ENCODE measurements around the gene COMMD4. TPM values are rescaled to one million over a fixed set of nuclear protein-coding genes. Genes with fewer than 3 reads are reported as not detected.
"Not testable (repeated sequence)": the region's sequence is repeated elsewhere in the genome, so short reads cannot be mapped to it uniquely, and the experiment has no call there.

COMMD4 gene
- total RNA-seq: 30.3 TPM
- polyA plus RNA-seq: 10 to 100 TPM; 44.7 to 68.1 (median 56.6) TPM

DNA sequence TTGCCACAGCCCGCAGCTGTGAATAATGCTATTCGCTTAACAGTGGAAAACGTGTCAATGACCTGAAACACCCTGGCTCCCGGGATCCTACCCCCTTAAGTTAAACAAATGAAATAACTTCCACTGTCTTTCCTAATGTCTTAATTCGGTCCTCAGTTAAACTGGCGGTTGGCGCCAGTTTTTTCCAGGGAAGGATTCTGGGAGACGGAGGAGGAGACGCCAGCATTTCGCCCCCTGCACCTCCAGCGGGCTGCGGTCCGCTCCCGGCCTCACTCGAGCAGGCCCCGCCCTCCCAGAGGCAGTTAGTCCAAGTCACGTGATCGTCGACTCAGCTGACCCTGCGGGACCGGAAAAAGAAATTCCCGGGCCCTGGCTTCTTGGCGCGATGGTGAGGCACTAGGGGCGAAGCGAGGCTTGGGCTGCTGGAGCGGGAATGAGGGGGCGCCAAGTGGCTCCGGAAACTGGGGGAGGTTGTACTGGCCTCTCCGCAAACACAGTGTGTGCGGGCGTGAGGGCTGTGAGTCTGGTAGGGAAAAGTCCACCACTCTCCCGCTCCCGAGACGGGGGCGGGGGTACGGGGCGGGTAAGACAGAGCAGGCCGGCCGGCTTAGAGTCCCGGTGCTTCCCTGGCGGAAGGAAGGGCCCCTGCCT lies at the start of gene COMMD4:
Gene COMMD4 (plus strand): TSS at position 359 of the 651 bp plus-strand sequence. CDS start 27 bp downstream, at position 386.
- H3K27ac Mint-ChIP-seq: peak within 1 kb of the TSS; percentile 92 to 99 (median 92)

DNA sequence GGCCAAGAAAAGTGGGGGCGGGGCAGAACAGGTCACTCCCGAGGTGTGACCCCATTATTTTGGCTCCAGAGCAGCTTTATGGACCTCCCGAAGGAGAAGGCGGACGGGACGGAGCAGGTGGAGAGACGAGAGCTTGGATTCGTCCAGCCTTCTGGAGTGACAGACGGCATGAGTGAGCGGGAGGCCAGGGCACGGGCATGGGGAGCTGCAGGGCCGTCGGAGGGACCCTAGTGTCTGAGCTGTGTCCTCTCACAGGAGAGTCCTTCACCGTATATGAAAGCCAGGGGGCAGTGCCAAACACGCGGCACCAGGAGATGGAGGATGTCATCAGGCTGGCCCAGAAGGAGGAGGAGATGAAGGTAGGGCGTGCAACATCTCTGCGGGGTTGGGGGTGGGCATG lies 42.2 kb upstream of the COMMD4 start:
- not testable (repeated sequence) for H3K36me3 ChIP-seq (ENCODE audit: control insufficient read depth, insufficient read depth, low read length); H3K27me3 Mint-ChIP-seq; H3K9me3 ChIP-seq (ENCODE audit: control insufficient read depth in 2 of 2, low read length in 2 of 2); ATAC-seq (ENCODE audit: low read depth in 2 of 2); H3K4me1 Mint-ChIP-seq; H3K27ac ChIP-seq (ENCODE audit: insufficient read depth, low read length, poor library complexity, severe bottlenecking); H3K4me3 ChIP-seq (ENCODE audit: low read depth, low read length); H3K4me3 Mint-ChIP-seq; H3K27ac Mint-ChIP-seq; DNase-seq; H3K9me3 Mint-ChIP-seq; H3K36me3 Mint-ChIP-seq; H3K27me3 ChIP-seq (ENCODE audit: control insufficient read depth, insufficient read depth, low read length); H3K4me1 ChIP-seq (ENCODE audit: control insufficient read depth, insufficient read depth, low read length, poor library complexity, severe bottlenecking)

More for the DNA sequence above, at the start of gene COMMD4:
- H3K4me1 ChIP-seq (ENCODE audit: control insufficient read depth, insufficient read depth, low read length, poor library complexity, severe bottlenecking): peaks cover 17% of the 10 kb centered on the region
- H3K4me3 ChIP-seq (ENCODE audit: low read depth, low read length): peak within 1 kb of the TSS; percentile 74
- H3K27me3 ChIP-seq (ENCODE audit: control insufficient read depth, insufficient read depth, low read length): no peaks in the 10 kb centered on the region
- peak within 1 kb of the TSS; percentile 23 for H3K27ac ChIP-seq (ENCODE audit: insufficient read depth, low read length, poor library complexity, severe bottlenecking)
- peaks cover 5 to 33% (median 20%) of the 10 kb centered on the region in 4 donors for H3K4me1 Mint-ChIP-seq
- no peaks in the 10 kb centered on the region for H3K9me3 ChIP-seq (ENCODE audit: control insufficient read depth in 2 of 2, low read length in 2 of 2)
- peaks cover 0 to 2% (median 0%) of the 10 kb centered on the region in 7 donors for H3K9me3 Mint-ChIP-seq
- H3K4me3 Mint-ChIP-seq: peak within 1 kb of the TSS; percentile 87 to 97 (median 92)
- H3K27me3 Mint-ChIP-seq: no peaks in the 10 kb centered on the region
- H3K36me3 ChIP-seq (ENCODE audit: control insufficient read depth, insufficient read depth, low read length): peaks cover 3% of the 10 kb centered on the region
- ATAC-seq (ENCODE audit: low read depth in 2 of 2): peak; percentile 58 to 67
- H3K36me3 Mint-ChIP-seq: peaks cover 5% of the 10 kb centered on the region
- DNase-seq: peak; percentile 42 to 85 (median 59)

DNA sequence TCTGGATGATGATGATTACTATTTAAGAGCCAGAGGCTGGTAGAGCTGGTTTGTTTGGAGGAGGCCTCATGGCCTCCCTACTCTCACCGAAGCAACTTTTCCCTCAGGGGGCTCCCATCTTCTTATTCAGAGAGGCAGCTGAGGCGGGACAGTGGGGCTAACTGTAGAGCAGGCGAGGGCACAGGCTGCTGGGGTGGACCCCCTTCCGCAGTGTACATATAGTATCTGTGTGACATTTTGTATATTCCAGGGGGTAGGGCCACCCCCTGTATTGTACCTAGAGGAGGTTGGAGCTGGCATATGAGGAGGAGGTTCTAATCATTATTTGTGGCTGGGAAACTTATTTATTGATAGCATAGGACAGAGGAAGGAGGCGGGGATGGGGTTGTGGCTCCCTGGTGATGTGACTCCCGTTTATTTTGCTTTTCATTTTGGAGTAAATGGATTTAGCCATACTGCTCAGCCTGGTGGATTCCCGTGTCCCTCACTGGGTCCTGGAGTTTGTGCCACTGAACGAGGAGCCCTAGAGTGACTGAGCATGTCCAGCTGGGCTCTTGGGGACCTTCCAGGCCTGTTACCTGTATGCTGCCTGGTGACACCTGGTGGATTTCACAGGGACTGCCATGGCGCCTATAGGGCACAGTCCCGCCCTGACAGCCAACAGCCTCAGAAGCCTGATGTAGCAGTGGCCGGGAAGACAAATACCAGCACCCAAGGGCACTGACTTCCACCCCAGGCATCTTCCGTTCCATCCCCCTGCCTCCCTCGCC lies 37.1 kb upstream of the COMMD4 start:
- not testable (repeated sequence) for H3K36me3 Mint-ChIP-seq; H3K4me3 Mint-ChIP-seq; H3K27ac ChIP-seq (ENCODE audit: insufficient read depth, low read length, poor library complexity, severe bottlenecking); H3K9me3 ChIP-seq (ENCODE audit: control insufficient read depth in 2 of 2, low read length in 2 of 2); H3K4me1 Mint-ChIP-seq; H3K27me3 Mint-ChIP-seq; H3K4me3 ChIP-seq (ENCODE audit: low read depth, low read length); H3K27me3 ChIP-seq (ENCODE audit: control insufficient read depth, insufficient read depth, low read length); H3K27ac Mint-ChIP-seq; H3K9me3 Mint-ChIP-seq; H3K4me1 ChIP-seq (ENCODE audit: control insufficient read depth, insufficient read depth, low read length, poor library complexity, severe bottlenecking); H3K36me3 ChIP-seq (ENCODE audit: control insufficient read depth, insufficient read depth, low read length)
- DNase-seq: peak in 1 of 3 donors; percentile 9
- peak; percentile 93 to 95 for ATAC-seq (ENCODE audit: low read depth in 2 of 2)

GRCh38 chr15:75299311-75299688 lies 36.6 kb upstream of the COMMD4 start:
- not testable (repeated sequence) for H3K27ac Mint-ChIP-seq; H3K27me3 ChIP-seq (ENCODE audit: control insufficient read depth, insufficient read depth, low read length); H3K4me3 Mint-ChIP-seq; H3K36me3 Mint-ChIP-seq; H3K27me3 Mint-ChIP-seq; H3K9me3 Mint-ChIP-seq; H3K36me3 ChIP-seq (ENCODE audit: control insufficient read depth, insufficient read depth, low read length); H3K9me3 ChIP-seq (ENCODE audit: control insufficient read depth in 2 of 2, low read length in 2 of 2); H3K4me3 ChIP-seq (ENCODE audit: low read depth, low read length); H3K4me1 Mint-ChIP-seq; H3K27ac ChIP-seq (ENCODE audit: insufficient read depth, low read length, poor library complexity, severe bottlenecking); H3K4me1 ChIP-seq (ENCODE audit: control insufficient read depth, insufficient read depth, low read length, poor library complexity, severe bottlenecking)
- DNase-seq (peak in 2 of 3 donors; percentile 34 to 61), ATAC-seq (ENCODE audit: low read depth in 2 of 2) (peak; percentile 81 to 84)

DNA sequence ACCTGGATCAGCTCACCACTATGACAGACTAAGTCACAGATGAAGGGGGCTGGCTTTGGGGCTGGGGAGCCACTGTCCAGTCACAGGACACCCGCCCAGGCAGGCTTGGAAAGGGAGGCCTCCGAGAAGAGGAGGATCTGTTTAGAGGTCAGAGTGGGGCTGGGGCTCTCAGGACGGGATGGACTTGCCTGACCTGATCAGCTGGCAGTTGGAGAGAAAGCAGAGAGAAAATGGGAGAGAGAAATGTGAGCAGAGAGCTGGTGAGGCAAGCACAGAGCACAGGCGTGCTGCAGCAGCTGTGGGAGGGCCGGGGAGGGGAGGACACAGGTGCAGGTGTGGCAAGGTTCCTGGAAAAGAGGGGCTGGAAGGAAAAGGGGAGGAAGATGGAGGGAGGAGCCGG lies 35.8 kb upstream of the COMMD4 start:
- not testable (repeated sequence) for H3K27ac Mint-ChIP-seq; H3K36me3 Mint-ChIP-seq; H3K4me1 Mint-ChIP-seq; H3K36me3 ChIP-seq (ENCODE audit: control insufficient read depth, insufficient read depth, low read length); H3K4me3 ChIP-seq (ENCODE audit: low read depth, low read length); H3K9me3 ChIP-seq (ENCODE audit: control insufficient read depth in 2 of 2, low read length in 2 of 2); H3K4me1 ChIP-seq (ENCODE audit: control insufficient read depth, insufficient read depth, low read length, poor library complexity, severe bottlenecking); DNase-seq; ATAC-seq (ENCODE audit: low read depth in 2 of 2); H3K27ac ChIP-seq (ENCODE audit: insufficient read depth, low read length, poor library complexity, severe bottlenecking); H3K27me3 Mint-ChIP-seq; H3K4me3 Mint-ChIP-seq; H3K9me3 Mint-ChIP-seq; H3K27me3 ChIP-seq (ENCODE audit: control insufficient read depth, insufficient read depth, low read length)

DNA sequence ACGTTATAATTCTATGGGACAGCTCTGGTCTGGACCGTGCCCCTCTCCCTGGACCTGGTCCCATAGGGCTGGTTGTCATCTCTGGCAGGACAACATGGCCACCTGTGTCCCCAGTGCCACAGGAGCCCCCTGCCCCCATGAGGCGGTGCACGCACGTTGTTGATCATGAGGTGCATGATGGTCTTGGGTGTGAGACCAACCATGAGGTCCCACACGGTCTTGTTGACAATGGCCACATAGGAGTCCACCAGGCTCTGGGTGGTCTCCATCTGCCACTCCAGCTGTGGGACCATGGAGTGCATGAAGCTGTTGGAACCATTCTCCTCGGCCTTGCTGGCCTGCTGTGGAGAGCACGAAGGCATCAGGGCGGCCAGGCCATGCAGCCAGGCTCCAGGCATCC lies 33.5 kb upstream of the COMMD4 start:
- H3K4me3 Mint-ChIP-seq: no peak overlapping the region
- peaks cover 19% of the 10 kb centered on the region for H3K27me3 Mint-ChIP-seq
- no peak overlapping the region for H3K4me3 ChIP-seq (ENCODE audit: low read depth, low read length)
- no peak overlapping the region for H3K27ac ChIP-seq (ENCODE audit: insufficient read depth, low read length, poor library complexity, severe bottlenecking)
- no peaks in the 10 kb centered on the region for H3K36me3 Mint-ChIP-seq
- no peaks in the 10 kb centered on the region for H3K4me1 ChIP-seq (ENCODE audit: control insufficient read depth, insufficient read depth, low read length, poor library complexity, severe bottlenecking)
- no peaks in the 10 kb centered on the region for H3K9me3 ChIP-seq (ENCODE audit: control insufficient read depth in 2 of 2, low read length in 2 of 2)
- DNase-seq (no peak), ATAC-seq (ENCODE audit: low read depth in 2 of 2) (no peak)
- no peak overlapping the region for H3K27ac Mint-ChIP-seq
- H3K27me3 ChIP-seq (ENCODE audit: control insufficient read depth, insufficient read depth, low read length): peaks cover 13% of the 10 kb centered on the region
- H3K4me1 Mint-ChIP-seq: no peaks in the 10 kb centered on the region
- H3K9me3 Mint-ChIP-seq: no peaks in the 10 kb centered on the region
- H3K36me3 ChIP-seq (ENCODE audit: control insufficient read depth, insufficient read depth, low read length): no peaks in the 10 kb centered on the region

DNA sequence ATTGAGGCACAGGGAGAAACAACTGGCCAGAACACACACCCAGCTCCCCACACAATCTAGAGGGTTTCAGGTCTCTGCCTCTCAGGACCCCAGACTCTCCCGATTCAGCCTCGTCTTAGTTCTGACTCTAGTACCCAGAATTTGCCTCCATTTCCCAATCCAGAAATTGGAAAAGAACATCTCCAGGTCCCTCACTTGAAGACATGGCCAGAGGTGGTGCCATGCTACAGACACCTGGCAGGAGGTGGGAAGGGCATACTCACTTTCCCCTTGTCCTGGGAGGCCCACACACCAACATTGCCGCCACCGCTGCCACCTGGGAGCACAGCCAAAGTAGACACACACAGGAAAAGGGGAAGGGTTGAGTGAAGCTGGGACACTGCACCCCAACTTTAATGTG lies 33.1 kb upstream of the COMMD4 start:
- not testable (repeated sequence) for H3K36me3 ChIP-seq (ENCODE audit: control insufficient read depth, insufficient read depth, low read length); H3K36me3 Mint-ChIP-seq; H3K4me1 Mint-ChIP-seq; H3K4me3 Mint-ChIP-seq; H3K4me3 ChIP-seq (ENCODE audit: low read depth, low read length); H3K27ac Mint-ChIP-seq; DNase-seq; H3K9me3 ChIP-seq (ENCODE audit: control insufficient read depth in 2 of 2, low read length in 2 of 2); ATAC-seq (ENCODE audit: low read depth in 2 of 2); H3K27ac ChIP-seq (ENCODE audit: insufficient read depth, low read length, poor library complexity, severe bottlenecking); H3K9me3 Mint-ChIP-seq; H3K4me1 ChIP-seq (ENCODE audit: control insufficient read depth, insufficient read depth, low read length, poor library complexity, severe bottlenecking)
- H3K27me3 ChIP-seq (ENCODE audit: control insufficient read depth, insufficient read depth, low read length): peaks cover 16% of the 10 kb centered on the region
- H3K27me3 Mint-ChIP-seq: peaks cover 23% of the 10 kb centered on the region

DNA sequence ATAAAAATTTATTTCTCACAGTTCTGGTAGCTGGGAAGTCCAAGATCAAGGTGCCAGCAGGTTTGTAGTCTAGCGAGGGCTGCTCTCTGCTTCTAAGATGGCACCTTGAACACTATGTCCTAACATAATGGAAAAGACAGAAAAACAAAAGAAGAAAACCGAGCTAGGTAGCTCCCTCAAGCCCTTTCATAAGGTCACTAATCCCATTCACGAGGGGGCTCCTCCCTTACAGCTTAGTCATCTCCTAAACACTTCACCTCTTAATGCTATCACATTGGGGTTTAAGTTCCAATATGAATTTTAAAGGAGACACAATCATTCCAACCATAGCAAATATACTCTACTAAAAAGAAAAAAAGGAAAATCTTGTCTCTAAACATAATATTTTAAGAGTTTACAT lies 29.7 kb upstream of the COMMD4 start:
- Mint-ChIP-seq H3K36me3 (no peaks in the 10 kb centered on the region), H3K9me3 (peaks cover 0 to 2% (median 0%) of the 10 kb centered on the region in 7 donors)
- DNase-seq: no peak

More for the DNA sequence above, 29.7 kb upstream of the COMMD4 start:
- no peaks in the 10 kb centered on the region for H3K9me3 ChIP-seq (ENCODE audit: control insufficient read depth in 2 of 2, low read length in 2 of 2)
- no peak for ATAC-seq (ENCODE audit: low read depth in 2 of 2)
- H3K4me1 ChIP-seq (ENCODE audit: control insufficient read depth, insufficient read depth, low read length, poor library complexity, severe bottlenecking): no peaks in the 10 kb centered on the region
- Mint-ChIP-seq H3K27me3 (peaks cover 42% of the 10 kb centered on the region), H3K4me3 (no peak overlapping the region), H3K4me1 (peaks cover 0 to 2% (median 0%) of the 10 kb centered on the region in 4 donors), H3K27ac (no peak overlapping the region)
- no peak overlapping the region for H3K4me3 ChIP-seq (ENCODE audit: low read depth, low read length)
- no peaks in the 10 kb centered on the region for H3K36me3 ChIP-seq (ENCODE audit: control insufficient read depth, insufficient read depth, low read length)
- H3K27ac ChIP-seq (ENCODE audit: insufficient read depth, low read length, poor library complexity, severe bottlenecking): no peak overlapping the region
- peaks cover 24% of the 10 kb centered on the region for H3K27me3 ChIP-seq (ENCODE audit: control insufficient read depth, insufficient read depth, low read length)

Measured in CD4-positive, CD25-positive, alpha-beta regulatory T cell (primary cell).